Activated CD4-positive, CD25-positive, alpha-beta regulatory T cell treated with anti-CD3 and anti-CD28 coated beads, Interleukin-2, amount 50 U/mL, for 24 hours (primary cell): ENCODE measurements around the gene LHX3.
"Not testable (repeated sequence)": the region's sequence is repeated elsewhere in the genome, so short reads cannot be mapped to it uniquely, and the experiment has no call there.

Source experiments
- ATAC-seq, 2 donors: fragments of 150-1000 bp; cut with Tn5 transposase; one replicate each; pipeline ENCODE4 v1.10.0; 2021; ENCODE audit warnings: mild to moderate bottlenecking in 1 of 2, moderate library complexity in 1 of 2

LHX3 gene

GRCh38 chr9:136151848-136152542, 52.9 kb downstream of the LHX3 start:
- no peak for ATAC-seq

DNA sequence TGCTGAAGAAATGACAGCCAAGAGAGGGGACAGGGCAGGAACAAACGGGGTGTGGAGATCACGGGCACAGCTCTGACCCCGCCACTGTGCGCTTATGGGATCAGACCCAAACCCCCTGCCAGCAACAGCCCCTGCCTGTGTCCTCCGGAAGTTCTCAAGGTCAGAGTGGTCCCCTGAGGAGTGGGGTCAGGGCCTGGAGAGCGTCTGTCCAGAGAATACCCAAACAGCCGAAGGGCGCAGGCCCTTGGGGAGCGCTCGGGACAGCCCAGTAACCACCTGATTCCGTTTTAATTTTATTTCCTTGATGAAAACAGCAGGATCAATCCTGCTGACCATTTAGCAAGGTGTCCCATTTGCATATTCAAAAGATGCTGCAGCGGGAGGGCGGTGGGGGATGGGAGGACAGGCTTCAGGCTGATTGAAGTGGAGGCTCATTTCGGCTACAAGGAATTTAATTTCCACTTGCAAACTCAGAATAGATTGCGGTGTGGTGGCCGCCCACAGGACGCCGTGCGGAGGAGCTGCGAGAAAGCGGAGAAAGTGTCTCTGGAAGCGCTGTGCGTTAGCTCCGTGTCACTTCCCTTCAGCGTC, 53.6 kb downstream of the LHX3 start:
- no peak for ATAC-seq

DNA sequence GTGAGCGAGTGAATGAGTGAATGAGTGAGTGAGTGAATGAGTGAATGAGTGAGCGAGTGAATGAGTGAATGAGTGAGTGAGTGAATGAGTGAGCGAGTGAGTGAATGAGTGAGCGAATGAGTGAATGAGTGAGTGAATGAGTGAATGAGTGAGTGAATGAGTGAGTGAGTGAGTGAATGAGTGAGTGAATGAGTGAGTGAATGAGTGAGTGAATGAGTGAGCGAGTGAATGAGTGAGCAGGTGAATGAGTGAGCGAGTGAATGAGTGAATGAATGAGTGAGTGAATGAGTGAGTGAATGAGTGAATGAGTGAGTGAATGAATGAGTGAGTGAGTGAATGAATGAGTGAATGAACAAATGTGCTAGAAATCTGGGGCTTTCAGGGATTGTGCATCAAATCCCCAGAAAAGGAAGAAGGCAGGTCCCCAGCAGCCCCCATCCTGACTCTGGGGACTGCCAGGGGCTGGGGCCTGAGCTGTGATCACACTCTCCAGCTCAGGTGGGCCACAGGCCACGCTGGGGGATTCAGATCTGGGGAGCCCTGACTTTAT, 54.2 kb downstream of the LHX3 start:
- ATAC-seq: not testable (repeated sequence)

GRCh38 chr9:136149853-136150252, 55.1 kb downstream of the LHX3 start:
- no peak for ATAC-seq

DNA sequence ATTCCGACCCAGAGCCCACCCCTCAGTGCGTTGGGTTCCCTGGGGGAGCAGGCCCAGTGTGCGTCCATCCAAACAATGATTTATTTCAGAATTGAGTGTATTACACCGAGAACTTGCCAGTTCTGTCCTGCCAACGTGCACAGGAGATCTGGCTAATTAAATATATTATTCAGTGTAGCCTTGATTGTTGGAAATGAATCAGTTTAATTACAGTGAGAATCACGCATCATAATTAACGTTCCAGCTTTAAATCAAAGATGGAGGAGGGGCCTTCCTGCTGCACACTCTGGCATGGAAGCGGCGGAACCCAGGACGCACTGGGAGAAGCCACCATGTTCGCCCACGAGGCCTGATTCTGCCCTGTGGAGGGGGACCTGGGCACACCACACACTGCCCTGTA, 55.6 kb downstream of the LHX3 start:
- ATAC-seq: no peak

DNA sequence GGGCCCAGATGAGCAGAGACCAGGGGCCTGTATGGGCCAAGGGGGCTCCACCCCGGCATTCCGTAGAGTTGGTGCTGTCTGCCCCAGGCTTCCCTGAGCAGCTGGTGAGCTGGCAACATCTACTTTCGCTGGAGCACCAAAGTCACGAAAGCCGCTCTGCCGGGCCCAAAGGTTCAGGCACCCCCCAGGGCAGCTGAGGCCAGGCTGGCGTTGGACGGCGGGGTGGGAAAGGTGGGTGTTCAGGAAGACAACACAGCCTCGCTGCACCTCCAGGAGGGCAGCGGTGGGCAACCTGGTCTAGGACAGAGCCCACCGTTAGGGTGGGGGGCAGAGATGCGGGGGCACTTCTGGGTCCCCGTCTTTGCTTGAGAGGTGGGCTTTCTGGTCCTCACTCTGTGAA, 56.2 kb downstream of the LHX3 start:
- no peak for ATAC-seq

- no peak for ATAC-seq
These were observed 56.8 kb downstream of the LHX3 start for GRCh38 chr9:136147890-136148714.

DNA sequence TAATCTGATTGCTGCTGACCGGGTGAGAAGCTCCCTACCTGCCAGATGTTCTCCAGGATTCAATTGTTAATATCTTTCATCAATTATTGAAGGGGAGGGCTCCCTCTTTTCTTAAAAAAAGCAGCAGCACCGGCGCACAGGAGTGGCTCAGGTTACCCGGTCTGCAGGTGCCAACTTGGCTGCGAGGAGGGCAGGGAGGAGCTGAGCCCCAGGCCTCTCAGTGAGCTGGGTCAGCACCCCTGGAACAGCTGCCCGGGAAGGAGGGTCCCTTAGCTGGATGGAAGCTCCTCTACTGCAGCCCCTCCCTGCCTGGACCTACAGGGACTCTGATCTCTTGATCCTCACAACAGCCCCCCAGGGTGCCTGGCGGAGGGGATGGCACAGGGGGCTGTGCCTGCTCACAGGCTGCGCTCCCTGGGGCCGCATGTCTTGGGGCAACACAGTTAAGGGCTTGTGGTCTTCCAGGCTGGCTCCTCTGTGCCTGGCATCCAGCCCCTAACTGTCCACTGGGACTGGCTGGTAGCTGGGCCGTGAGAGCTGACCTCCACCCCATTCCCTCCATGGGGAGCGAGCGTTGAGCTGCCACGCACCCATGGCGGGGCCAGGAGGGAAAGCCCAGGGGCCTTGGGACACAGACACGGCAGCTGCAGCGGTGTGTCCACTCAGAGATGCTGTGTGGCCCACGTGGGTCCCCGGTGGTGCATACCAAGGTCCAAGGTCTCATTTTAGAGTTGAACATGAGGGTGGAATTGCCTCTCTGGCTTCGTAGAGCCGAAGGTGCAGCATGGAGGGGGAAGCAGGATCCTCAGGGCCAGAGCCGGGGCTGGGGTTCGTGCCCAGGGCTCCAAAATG, 57.7 kb downstream of the LHX3 start:
- no peak for ATAC-seq
